Activated CD4-positive, alpha-beta T cell treated with anti-CD3 and anti-CD28 coated beads for 36 hours (primary cell): ENCODE measurements around the gene NSL1. TPM values are rescaled to one million over a fixed set of nuclear protein-coding genes. Genes with fewer than 3 reads are reported as not detected.

Experiments used
- ATAC-seq: fragments of 200-7000 bp; cut with Tn5 transposase; one replicate; pipeline ENCODE4 v1.10.0; 2021; ENCODE audit warnings: mild to moderate bottlenecking, moderate library complexity
- CTCF ChIA-PET: fragments of 350-600 bp; sonication (Branson Sonifier 250); formaldehyde crosslinking; loops from one replicate; lab custom pipeline; 2021; ENCODE audit warnings: antibody characterized with exemption; lab: Charles Lee
- POLR2A ChIA-PET: fragments of 350-600 bp; sonication (Branson Sonifier 250); formaldehyde crosslinking; loops from one replicate; lab custom pipeline; 2021; ENCODE audit warnings: antibody characterized with exemption, inconsistent platforms; lab: Charles Lee
- DNase-seq: peaks from one replicate; pipeline ENCODE4 v3.0.0-alpha.2; 2020
- H3K27ac Mint-ChIP-seq: one replicate; pipeline ENCODE4 v1.8.0; 2021; ENCODE audit warnings: mixed read lengths
- H3K27me3 Mint-ChIP-seq: one replicate; pipeline ENCODE4 v1.8.0; 2021; ENCODE audit warnings: mixed read lengths
- H3K36me3 Mint-ChIP-seq: one replicate; pipeline ENCODE4 v1.8.0; 2021; ENCODE audit warnings: low read depth, mixed read lengths
- H3K4me1 Mint-ChIP-seq: one replicate; pipeline ENCODE4 v1.8.0; 2021; ENCODE audit warnings: mixed read lengths
- H3K4me3 Mint-ChIP-seq: one replicate; pipeline ENCODE4 v1.8.0; 2021; ENCODE audit warnings: mild to moderate bottlenecking, moderate library complexity, mixed read lengths
- H3K9me3 Mint-ChIP-seq: one replicate; pipeline ENCODE4 v1.8.0; 2021; ENCODE audit warnings: low read depth, mixed read lengths
- intact Hi-C, 2 experiments: fragments of 100-400 bp; cut with DNase I in 1 of 2; cut with micrococcal nuclease in 1 of 2; formaldehyde crosslinking; loops; one replicate each; pipeline versions ENCODE4 v1.14.2 to v1.15.1; 2022 to 2024; cut with DNase I, micrococcal nuclease
- total RNA-seq, 2 experiments: library from RNA; stranded (reverse); gene quantifications; one replicate each; pipeline ENCODE4 v1.2.3, GENCODE V29; 2021

NSL1 gene
- total RNA-seq, 2 experiments from 2014 or later = 39.2 to 40.9 TPM

- POLR2A ChIA-PET = interaction anchor here (1.0 kb wide), 1 partner anchor 80 kb away, joined by 4 read pairs; the partner anchor contains the start of gene ATF3
- H3K4me3 Mint-ChIP-seq = no peak overlapping the region
Measured at GRCh38 chr1:212688341-212689047, 103.1 kb downstream of the NSL1 start.

DNA sequence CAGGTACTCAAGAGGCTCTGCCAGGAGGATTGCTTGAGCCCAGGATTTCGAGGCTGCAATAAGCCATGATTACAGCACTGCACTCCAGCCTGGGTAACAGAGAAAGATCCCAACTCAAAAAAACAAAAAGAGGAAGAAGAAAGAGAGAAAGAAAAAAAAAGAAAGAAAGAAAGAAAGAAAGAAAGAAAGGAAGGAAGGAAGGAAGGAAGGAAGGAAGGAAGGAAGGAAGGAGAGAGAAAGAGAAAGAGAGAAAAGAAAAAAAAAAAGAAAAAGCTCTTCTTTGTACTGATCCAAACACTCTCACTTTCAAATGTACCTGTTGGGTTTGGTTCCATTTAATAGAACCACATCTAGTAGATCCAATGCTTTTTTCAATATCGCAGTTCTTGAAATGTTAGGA, 103.8 kb downstream of the NSL1 start:
- peaks cover 40% of the 10 kb centered on the region for H3K36me3 Mint-ChIP-seq
- ATAC-seq (no peak), DNase-seq (no peak)
- H3K27me3 Mint-ChIP-seq = no peaks in the 10 kb centered on the region
- intact Hi-C loops = no loop called here
- H3K4me1 Mint-ChIP-seq = peaks cover 28% of the 10 kb centered on the region
- H3K4me3 Mint-ChIP-seq = no peak overlapping the region
- H3K9me3 Mint-ChIP-seq = no peaks in the 10 kb centered on the region
- H3K27ac Mint-ChIP-seq = no peak overlapping the region
- ChIA-PET CTCF (interaction anchor here (1.3 kb wide), 1 partner anchor 74 kb away, joined by 3 read pairs; no protein-coding TSS in a partner anchor), POLR2A (no interaction called here)

More at GRCh38 chr1:212688341-212689047, 103.1 kb downstream of the NSL1 start:
- Mint-ChIP-seq H3K36me3 (peaks cover 43% of the 10 kb centered on the region), H3K4me1 (peaks cover 25% of the 10 kb centered on the region), H3K27ac (no peak overlapping the region), H3K9me3 (no peaks in the 10 kb centered on the region), H3K27me3 (no peaks in the 10 kb centered on the region)
- intact Hi-C loops = no loop called here
- DNase-seq (no peak), ATAC-seq (no peak)
- CTCF ChIA-PET = interaction anchor here (1.1 to 1.3 kb wide), 2 partner anchors 13 to 73 kb away, joined by 3 read pairs; no protein-coding TSS in a partner anchor

DNA sequence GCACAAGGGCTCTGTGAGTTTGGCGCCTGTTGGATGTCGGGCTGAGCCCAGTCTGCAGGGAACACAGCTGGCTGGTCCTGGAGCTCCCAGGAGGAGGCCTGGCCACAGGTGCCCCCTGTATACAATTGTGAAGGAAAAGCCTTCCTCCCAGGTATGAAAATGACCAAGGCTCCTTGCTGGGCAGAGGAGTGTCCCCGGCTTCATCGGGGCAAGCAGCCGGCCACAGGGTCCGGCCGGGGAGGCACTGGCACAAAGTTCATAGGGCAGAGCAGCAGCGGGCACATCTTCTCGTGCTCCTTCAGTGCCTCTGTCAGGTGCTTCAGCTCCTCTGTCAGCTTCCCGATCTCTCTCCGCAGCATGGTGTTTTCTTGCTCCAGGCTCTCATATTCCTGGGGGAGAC, 105.0 kb downstream of the NSL1 start:
- CTCF ChIA-PET = interaction anchor here (0.8 kb wide), 1 partner anchor 96 kb away, joined by 3 read pairs; no protein-coding TSS in a partner anchor
- no peak overlapping the region for H3K4me3 Mint-ChIP-seq
- no peak for ATAC-seq
- no peaks in the 10 kb centered on the region for H3K27me3 Mint-ChIP-seq
- H3K9me3 Mint-ChIP-seq = no peaks in the 10 kb centered on the region
- no peak overlapping the region for H3K27ac Mint-ChIP-seq
- H3K36me3 Mint-ChIP-seq = peaks cover 31% of the 10 kb centered on the region
- H3K4me1 Mint-ChIP-seq = peaks cover 32% of the 10 kb centered on the region
- no peak for DNase-seq
- intact Hi-C loops = no loop called here
- POLR2A ChIA-PET = no interaction called here

DNA sequence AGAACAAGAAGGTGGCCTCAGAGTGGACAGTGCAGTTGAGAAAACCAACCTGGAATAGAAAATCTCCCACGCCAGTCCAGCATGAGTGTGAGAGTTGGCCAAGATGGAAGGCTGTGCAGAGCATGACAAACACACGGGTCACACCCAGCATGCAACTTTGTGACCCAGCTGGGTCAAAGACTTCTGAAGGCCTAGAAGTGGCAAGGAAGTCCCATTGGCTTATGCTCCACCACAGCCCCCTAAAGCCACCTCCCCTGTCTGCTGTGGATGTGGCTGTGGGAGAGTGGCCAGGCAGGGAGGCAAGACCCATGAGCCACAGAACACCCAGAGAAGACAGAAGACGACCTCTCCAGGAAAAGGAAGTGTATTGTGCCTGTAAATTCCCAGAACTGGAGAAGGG, 105.5 kb downstream of the NSL1 start:
- Mint-ChIP-seq H3K9me3 (no peaks in the 10 kb centered on the region), H3K27ac (no peak overlapping the region), H3K36me3 (peaks cover 28% of the 10 kb centered on the region), H3K4me3 (no peak overlapping the region), H3K4me1 (peaks cover 30% of the 10 kb centered on the region), H3K27me3 (no peaks in the 10 kb centered on the region)
- intact Hi-C loops = no loop called here
- ATAC-seq (no peak), DNase-seq (no peak)
- ChIA-PET POLR2A (no interaction called here), CTCF (interaction anchor here (0.8 kb wide), 1 partner anchor 97 kb away, joined by 3 read pairs; no protein-coding TSS in a partner anchor)

GRCh38 chr1:212685429-212685828, 106.1 kb downstream of the NSL1 start:
- CTCF ChIA-PET = no interaction called here
- intact Hi-C loops = no loop called here
- no peaks in the 10 kb centered on the region for H3K9me3 Mint-ChIP-seq
- no peak overlapping the region for H3K4me3 Mint-ChIP-seq
- no peaks in the 10 kb centered on the region for H3K27me3 Mint-ChIP-seq
- POLR2A ChIA-PET = no interaction called here
- ATAC-seq (no peak), DNase-seq (no peak)
- H3K36me3 Mint-ChIP-seq = peaks cover 24% of the 10 kb centered on the region
- H3K4me1 Mint-ChIP-seq = peaks cover 33% of the 10 kb centered on the region
- H3K27ac Mint-ChIP-seq = no peak overlapping the region

GRCh38 chr1:212684521-212685090, 107.0 kb downstream of the NSL1 start:
- ChIA-PET POLR2A (interaction anchor here (1.0 kb wide), 1 partner anchor 19 kb away, joined by 3 read pairs; no protein-coding TSS in a partner anchor), CTCF (interaction anchor here (1.1 kb wide), 2 partner anchors 9 to 25 kb away, joined by 3 to 4 read pairs; no protein-coding TSS in a partner anchor)
- intact Hi-C loops = no loop called here
- no peak overlapping the region for H3K27ac Mint-ChIP-seq
- H3K27me3 Mint-ChIP-seq = no peaks in the 10 kb centered on the region
- H3K36me3 Mint-ChIP-seq = peaks cover 24% of the 10 kb centered on the region
- DNase-seq (no peak), ATAC-seq (no peak)
- no peaks in the 10 kb centered on the region for H3K9me3 Mint-ChIP-seq
- H3K4me1 Mint-ChIP-seq = peaks cover 38% of the 10 kb centered on the region
- H3K4me3 Mint-ChIP-seq = no peak overlapping the region

DNA sequence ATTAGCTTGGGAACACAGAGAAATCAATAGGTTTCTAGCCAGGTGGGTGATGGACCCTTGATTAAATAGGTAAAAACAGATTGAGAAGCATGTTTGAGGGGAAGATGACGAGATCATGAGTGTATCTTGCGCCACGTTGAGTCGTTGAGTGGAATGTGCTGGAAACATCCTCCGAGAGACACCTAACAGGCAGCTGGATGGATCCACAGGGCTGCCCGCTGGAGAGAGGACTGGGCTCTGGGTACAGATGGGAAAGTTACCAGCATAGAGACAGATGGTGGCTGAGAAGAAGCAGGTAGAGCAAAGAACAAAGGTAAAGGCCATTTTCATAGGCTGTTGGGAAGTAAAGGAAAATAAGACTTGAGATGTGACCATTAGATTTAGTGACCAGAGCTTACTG, 107.5 kb downstream of the NSL1 start:
- peak overlapping the region; percentile 17 for H3K4me3 Mint-ChIP-seq
- no peaks in the 10 kb centered on the region for H3K27me3 Mint-ChIP-seq
- no peaks in the 10 kb centered on the region for H3K9me3 Mint-ChIP-seq
- peaks cover 24% of the 10 kb centered on the region for H3K36me3 Mint-ChIP-seq
- ChIA-PET CTCF (interaction anchor here (0.6 to 1.1 kb wide), 3 partner anchors 9 to 65 kb away, joined by 3 to 4 read pairs (median 4); no protein-coding TSS in a partner anchor), POLR2A (interaction anchor here (0.6 to 1.0 kb wide), 2 partner anchors 19 to 29 kb away, joined by 3 read pairs; no protein-coding TSS in a partner anchor)
- peaks cover 43% of the 10 kb centered on the region for H3K4me1 Mint-ChIP-seq
- intact Hi-C loops = no loop called here
- ATAC-seq (no peak), DNase-seq (no peak)
- peak overlapping the region; percentile 83 for H3K27ac Mint-ChIP-seq

DNA sequence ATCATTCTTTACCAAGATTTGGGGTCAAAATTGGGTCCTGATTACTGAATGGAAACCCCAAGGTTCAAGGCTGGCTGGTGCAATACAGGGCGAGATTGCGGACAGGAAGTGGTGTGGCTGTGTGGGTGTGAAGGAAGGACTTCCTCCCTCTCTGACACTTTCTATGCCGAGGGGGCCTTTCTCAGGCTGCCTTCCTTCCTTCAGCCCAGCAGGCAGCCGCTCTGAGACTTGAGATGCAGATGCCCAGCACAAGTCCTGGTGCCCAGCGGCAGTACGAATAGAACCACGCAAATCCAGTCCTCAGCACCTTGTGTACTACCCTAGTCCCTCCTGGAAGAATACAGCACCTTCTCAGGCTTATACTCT, 108.2 kb downstream of the NSL1 start:
- Mint-ChIP-seq H3K4me3 (peak overlapping the region; percentile 39), H3K4me1 (peaks cover 50% of the 10 kb centered on the region), H3K27me3 (no peaks in the 10 kb centered on the region), H3K27ac (peak overlapping the region; percentile 83), H3K9me3 (no peaks in the 10 kb centered on the region), H3K36me3 (peaks cover 24% of the 10 kb centered on the region)
- POLR2A ChIA-PET = no interaction called here
- peak; percentile 37 for ATAC-seq
- DNase-seq = peak; percentile 82
- CTCF ChIA-PET = no interaction called here
- intact Hi-C loops = loop anchor here (1.0 kb wide), 1 partner anchor 8 kb away; no protein-coding TSS in a partner anchor

DNA sequence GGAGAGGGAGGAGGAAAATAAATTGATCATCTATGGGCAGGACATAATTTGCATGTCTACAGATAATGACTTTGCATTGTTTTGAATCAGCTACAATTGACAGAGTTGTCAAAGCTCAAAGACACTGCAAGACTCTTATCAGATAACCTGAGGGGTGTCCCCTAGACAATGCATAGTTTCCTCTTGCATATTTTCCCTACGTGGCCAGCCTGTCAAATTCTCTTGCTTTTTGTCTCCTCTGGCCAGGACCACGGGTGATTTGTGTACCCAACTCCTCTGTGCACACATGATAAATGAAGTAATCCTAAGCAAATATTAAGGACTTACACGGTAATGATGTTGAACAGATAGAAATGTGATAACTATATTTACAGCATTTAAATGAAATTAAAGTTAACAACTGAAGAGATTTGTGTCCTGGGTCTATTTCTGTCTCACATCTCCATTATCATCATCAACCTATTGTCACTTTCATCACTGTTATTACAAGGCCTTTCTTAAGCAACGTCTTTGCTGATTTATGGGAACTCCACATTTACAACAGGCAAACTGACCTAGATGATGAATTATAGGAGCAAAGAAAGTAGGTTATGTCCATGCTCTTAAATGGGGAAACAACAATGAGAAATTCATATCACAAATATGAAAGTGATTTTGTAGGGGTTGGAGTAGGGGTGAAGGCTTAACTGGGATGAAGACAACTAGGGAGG, 110.7 kb downstream of the NSL1 start:
- ATAC-seq = no peak
- peaks cover 8% of the 10 kb centered on the region for H3K36me3 Mint-ChIP-seq
- no peaks in the 10 kb centered on the region for H3K9me3 Mint-ChIP-seq
- POLR2A ChIA-PET = no interaction called here
- intact Hi-C loops = no loop called here
- no peak for DNase-seq
- CTCF ChIA-PET = interaction anchor here (0.9 to 2.4 kb wide), 3 partner anchors 18 to 223 kb away, joined by 3 to 11 read pairs (median 3); partner anchors contain the start of gene BATF3
- no peak overlapping the region for H3K4me3 Mint-ChIP-seq
- peak overlapping the region; percentile 24 for H3K27ac Mint-ChIP-seq
- H3K4me1 Mint-ChIP-seq = peaks cover 60% of the 10 kb centered on the region
- H3K27me3 Mint-ChIP-seq = peaks cover 3% of the 10 kb centered on the region

GRCh38 chr1:212678456-212679410, 112.8 kb downstream of the NSL1 start:
- no peaks in the 10 kb centered on the region for H3K36me3 Mint-ChIP-seq
- peaks cover 55% of the 10 kb centered on the region for H3K4me1 Mint-ChIP-seq
- no peak overlapping the region for H3K4me3 Mint-ChIP-seq
- POLR2A ChIA-PET = interaction anchor here (0.6 to 1.5 kb wide), 7 partner anchors 13 to 325 kb away, joined by 3 to 12 read pairs (median 4); partner anchors contain the start of gene BATF3
- ATAC-seq (peak; percentile 71), DNase-seq (peak; percentile 57)
- peaks cover 6% of the 10 kb centered on the region for H3K27me3 Mint-ChIP-seq
- intact Hi-C loops = loop anchor here (1.0 kb wide), 2 partner anchors 13 to 74 kb away; no protein-coding TSS in a partner anchor
- H3K9me3 Mint-ChIP-seq = no peaks in the 10 kb centered on the region
- CTCF ChIA-PET = interaction anchor here (0.5 to 3.3 kb wide), 14 partner anchors 10 to 757 kb away, joined by 3 to 28 read pairs (median 4); partner anchors contain the start of genes BATF3, NSL1 and TATDN3
- H3K27ac Mint-ChIP-seq = peak overlapping the region; percentile 71
